Lower leg skin (tissue), 4 donors: ENCODE data around the gene EML1. TPM values are rescaled to one million over a fixed set of nuclear protein-coding genes. Genes with fewer than 3 reads are reported as not detected.

Source experiments
- DNase-seq, 2 donors: peaks; one replicate each; pipeline ENCODE4 v3.0.0-alpha.2; 2019; ENCODE audit warnings: low spot score in 2 of 2
- H3K4me3 ChIP-seq: fragments of 200-600 bp; sonication (generic); 2 replicates; pipeline ENCODE4 v1.5.1; 2017; ENCODE audit warnings: mild to moderate bottlenecking, low read depth; ENCODE audit not compliant: poor library complexity, severe bottlenecking
- POLR2A ChIP-seq, 2 donors: fragments of 450-650 bp; IDR thresholded peaks; one replicate each; pipeline ENCODE4 v1.6.1; 2016 to 2017; ENCODE audit warnings: antibody characterized with exemption in 2 of 2, mild to moderate bottlenecking in 1 of 2, moderate library complexity in 1 of 2
- WGBS, 2 donors: methylation state at CpG; one replicate each; pipeline ENCODE4 v1.1.5; 2018; 5-methylcytosine and 5-hydroxymethylcytosine counted together
- intact Hi-C: fragments of 100-400 bp; cut with DNase I; formaldehyde crosslinking; loops from one replicate; pipeline ENCODE4 v1.15.0; 2023; ENCODE audit warnings: low total_unique reads
- total RNA-seq, 4 donors: library from RNA; depleted of rRNA; stranded (reverse); fragments of >200 nt; gene quantifications; one replicate each; pipeline ENCODE4 v1.1.0, GENCODE V29; 2016
- TF ChIP-seq, protein P1 (sequence below), 3 donors: fragments of 450-650 bp; IDR thresholded peaks; one replicate each; pipeline ENCODE4 v1.5.1; 2016; ENCODE audit warnings: antibody characterized with exemption in 3 of 3, mild to moderate bottlenecking in 3 of 3, moderate library complexity in 2 of 3

EML1 gene
- total RNA-seq, 4 donors from 2014 or later, result 10.7 to 24.7 (median 21.3) TPM

DNA sequence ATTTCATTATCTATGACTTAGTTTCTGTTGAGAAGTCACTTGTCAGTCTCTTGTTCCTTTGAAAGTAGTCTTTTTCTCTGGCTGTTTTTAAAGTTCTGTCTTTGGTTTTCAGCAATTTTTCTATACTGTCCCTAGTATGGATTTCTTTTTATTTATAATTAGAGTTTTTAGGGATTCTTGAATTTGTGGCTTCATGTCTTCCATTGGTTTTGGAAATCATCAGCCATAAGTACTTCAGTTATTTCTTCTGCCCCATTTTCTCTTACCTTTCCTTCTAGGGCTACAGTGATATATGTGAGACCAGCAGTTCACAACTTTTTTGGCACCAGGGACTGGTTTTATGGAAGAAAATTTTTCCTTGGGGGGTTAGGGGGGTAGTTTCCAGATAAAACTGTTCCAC is 182.0 kb downstream of the EML1 start:
- DNase-seq, result no peak
- no peak overlapping the region for H3K4me3 ChIP-seq
- intact Hi-C loops, result loop anchor here (5.0 kb wide), 1 partner anchor 132 kb away; no protein-coding TSS in a partner anchor
- no peak for TF ChIP-seq POLR2A (IDR thresholded peaks at IDR 0.05)
- TF ChIP-seq, protein P1, sequence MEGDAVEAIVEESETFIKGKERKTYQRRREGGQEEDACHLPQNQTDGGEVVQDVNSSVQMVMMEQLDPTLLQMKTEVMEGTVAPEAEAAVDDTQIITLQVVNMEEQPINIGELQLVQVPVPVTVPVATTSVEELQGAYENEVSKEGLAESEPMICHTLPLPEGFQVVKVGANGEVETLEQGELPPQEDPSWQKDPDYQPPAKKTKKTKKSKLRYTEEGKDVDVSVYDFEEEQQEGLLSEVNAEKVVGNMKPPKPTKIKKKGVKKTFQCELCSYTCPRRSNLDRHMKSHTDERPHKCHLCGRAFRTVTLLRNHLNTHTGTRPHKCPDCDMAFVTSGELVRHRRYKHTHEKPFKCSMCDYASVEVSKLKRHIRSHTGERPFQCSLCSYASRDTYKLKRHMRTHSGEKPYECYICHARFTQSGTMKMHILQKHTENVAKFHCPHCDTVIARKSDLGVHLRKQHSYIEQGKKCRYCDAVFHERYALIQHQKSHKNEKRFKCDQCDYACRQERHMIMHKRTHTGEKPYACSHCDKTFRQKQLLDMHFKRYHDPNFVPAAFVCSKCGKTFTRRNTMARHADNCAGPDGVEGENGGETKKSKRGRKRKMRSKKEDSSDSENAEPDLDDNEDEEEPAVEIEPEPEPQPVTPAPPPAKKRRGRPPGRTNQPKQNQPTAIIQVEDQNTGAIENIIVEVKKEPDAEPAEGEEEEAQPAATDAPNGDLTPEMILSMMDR (IDR thresholded peaks at IDR 0.05), result no peak

DNA sequence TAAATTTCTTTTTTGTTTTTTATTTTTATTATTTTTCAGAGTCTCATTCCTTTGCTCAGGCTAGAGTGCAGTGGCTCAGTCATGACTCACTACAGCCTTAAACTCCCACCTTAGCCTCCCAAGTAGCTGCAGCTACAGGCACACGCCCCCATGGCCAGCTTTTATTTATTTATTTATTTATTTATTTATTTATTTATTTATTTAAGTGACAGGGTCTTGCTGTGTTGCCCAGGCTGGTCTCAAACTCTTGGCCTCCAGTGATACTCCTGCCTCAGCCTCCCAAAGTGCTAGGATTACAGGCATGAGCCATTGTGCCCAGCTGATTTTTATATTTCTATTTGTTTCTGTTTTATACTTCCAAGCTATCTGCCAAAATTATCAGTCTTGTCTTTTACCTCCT is 182.8 kb downstream of the EML1 start:
- no peak for TF ChIP-seq POLR2A (IDR thresholded peaks at IDR 0.05)
- TF ChIP-seq, protein P1 (IDR thresholded peaks at IDR 0.05), result no peak
- H3K4me3 ChIP-seq, result no peak overlapping the region
- intact Hi-C loops, result loop anchor here (5.0 kb wide), 1 partner anchor 131 kb away; no protein-coding TSS in a partner anchor
- no peak for DNase-seq
- WGBS, 2 donors, result 100% methylated on average over 1 of the region's 1 CpG

DNA sequence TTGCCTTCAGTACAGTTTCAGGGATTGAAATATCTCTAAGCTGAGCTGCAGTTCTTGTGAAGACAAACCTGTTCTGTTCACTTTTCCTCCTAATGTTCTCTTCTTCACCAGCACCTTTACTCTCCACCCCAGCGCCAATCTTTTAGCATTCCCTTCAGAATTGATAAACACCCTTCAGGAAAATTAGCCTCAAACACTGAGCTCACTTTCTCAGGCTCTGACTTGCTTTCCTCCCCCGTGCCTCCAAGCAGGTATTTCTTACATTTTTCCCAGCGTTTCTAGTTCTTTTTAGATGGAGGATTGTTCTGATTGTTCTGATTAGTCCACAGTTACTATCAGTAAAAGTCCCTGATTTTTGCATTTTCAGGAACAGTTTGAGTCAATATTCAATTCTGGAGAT is 183.5 kb downstream of the EML1 start:
- H3K4me3 ChIP-seq, result no peak overlapping the region
- intact Hi-C loops, result loop anchor here (5.0 kb wide), 1 partner anchor 131 kb away; no protein-coding TSS in a partner anchor
- no peak for DNase-seq
- WGBS, 2 donors, result 69 to 71% methylated on average over 3 of the region's 3 CpGs
- TF ChIP-seq POLR2A (IDR thresholded peaks at IDR 0.05), result no peak
- TF ChIP-seq, protein P1 (IDR thresholded peaks at IDR 0.05), result no peak

DNA sequence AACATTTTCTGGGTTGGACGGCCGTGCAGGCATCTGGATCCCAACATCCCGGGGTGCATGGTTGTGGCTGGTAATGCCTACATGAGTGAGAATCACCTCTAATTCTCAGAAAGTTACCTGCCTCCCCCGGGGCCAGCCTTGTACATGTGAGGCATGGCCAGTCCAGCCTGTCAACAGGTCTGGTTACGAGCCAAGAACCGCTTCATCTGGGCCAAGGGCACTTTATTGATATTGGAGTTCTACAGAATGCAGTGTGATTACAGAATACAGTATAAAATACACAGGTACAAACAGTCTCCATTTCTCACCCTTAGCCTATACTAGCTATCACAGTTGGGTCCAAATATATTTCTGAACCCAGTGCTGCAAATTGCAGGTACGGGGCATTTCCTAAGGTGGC is 187.1 kb downstream of the EML1 start:
- 83 to 88% methylated on average over 7 of the region's 7 CpGs for WGBS, 2 donors
- intact Hi-C loops, result loop anchor here (10.0 kb wide), 1 partner anchor 215 kb away; no protein-coding TSS in a partner anchor
- no peak overlapping the region for H3K4me3 ChIP-seq
- no peak for DNase-seq
- TF ChIP-seq, protein P1 (IDR thresholded peaks at IDR 0.05), result no peak
- no peak for TF ChIP-seq POLR2A (IDR thresholded peaks at IDR 0.05)

DNA sequence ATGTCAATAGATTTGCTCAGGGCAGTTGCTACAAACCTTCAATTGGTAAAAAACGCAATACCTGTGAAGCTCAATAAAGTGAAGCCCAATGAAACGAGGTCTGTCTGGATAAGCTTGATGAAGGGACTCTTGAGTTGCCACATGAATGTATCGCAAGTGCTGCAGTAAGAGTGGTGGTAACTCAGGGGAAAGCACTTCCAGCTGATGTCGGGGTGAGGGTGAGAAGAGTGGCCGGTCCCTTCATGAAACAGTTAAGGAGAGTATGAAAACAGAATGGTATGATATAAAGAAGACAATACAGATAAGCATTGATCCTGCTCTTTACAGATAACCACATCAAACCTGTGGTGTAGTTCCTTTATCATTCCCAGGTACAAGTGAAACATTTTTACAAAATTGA is 188.6 kb downstream of the EML1 start:
- 78 to 80% methylated on average over 5 of the region's 5 CpGs for WGBS, 2 donors
- DNase-seq, result no peak
- TF ChIP-seq, protein P1 (IDR thresholded peaks at IDR 0.05), result no peak
- no peak for TF ChIP-seq POLR2A (IDR thresholded peaks at IDR 0.05)
- intact Hi-C loops, result loop anchor here (10.0 kb wide), 1 partner anchor 213 kb away; no protein-coding TSS in a partner anchor
- no peak overlapping the region for H3K4me3 ChIP-seq
